Cortex of kidney (tissue), 1 donor: ENCODE measurements around the gene CMPK2.

ENCODE experiments used
- DNase-seq: peaks from one replicate; lab custom pipeline; 2025; lab: John Stamatoyannopoulos, UW

The CMPK2 gene

GRCh38 chr2:6810961-6811360, 54.7 kb downstream of the CMPK2 start:
- no peak for DNase-seq

GRCh38 chr2:6808426-6808825, 57.3 kb downstream of the CMPK2 start:
- DNase-seq = no peak

DNA sequence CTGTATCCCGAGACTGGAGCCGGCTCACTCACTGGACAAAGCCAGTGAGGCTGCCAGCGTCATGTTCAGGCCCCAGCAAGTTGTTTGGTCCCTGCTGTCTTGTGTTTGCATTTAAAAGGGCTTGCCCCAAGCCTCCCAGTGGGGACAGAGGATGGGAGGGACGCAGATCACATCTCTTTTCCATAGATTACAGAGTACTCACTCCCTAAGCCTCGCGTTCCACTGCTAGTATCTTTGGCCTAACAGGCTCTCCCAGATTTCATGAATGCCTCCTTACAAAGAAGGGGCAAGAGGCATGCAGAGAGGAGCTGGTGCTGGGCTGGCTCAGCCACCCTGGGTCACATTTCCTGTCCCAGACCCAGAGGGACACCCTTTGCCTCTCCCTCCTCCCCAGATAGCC, 59.1 kb downstream of the CMPK2 start:
- DNase-seq = no peak

DNA sequence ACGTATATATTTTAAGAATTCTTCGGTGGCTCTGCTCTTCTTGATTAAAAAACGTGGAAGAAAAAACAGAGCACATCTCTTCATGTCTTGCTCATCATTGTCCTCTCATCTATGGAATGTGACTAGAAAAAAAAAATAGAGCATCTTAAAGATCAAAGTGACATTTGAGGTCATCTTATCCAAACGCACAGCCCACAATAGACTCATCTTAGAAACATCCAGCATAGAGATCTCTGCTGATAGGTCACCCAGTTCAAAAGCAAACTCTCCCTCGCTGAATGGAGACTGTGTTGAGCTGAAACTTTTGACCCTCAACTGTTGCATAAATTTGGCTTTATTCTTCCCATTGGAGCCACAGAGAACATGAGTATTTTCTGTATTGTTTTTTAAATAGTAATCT, 65.2 kb downstream of the CMPK2 start:
- DNase-seq = no peak
